Thyroid gland (tissue), 4 donors: ENCODE measurements around the gene DMP1.

Experiments
- CTCF ChIP-seq, 6 experiments: fragments of 200-600 bp in 3 of 6; fragments of 450-650 bp in 3 of 6; sonication (generic) in 3 of 6; IDR thresholded peaks; one replicate each; pipeline ENCODE4 v1.5.1; 2016 to 2019; ENCODE audit warnings: antibody characterized with exemption in 6 of 6, mild to moderate bottlenecking in 2 of 6, inconsistent platforms in 1 of 6, moderate library complexity in 1 of 6
- POLR2A ChIP-seq, 2 donors: fragments of 450-650 bp; IDR thresholded peaks; one replicate each; pipeline ENCODE4 v1.6.1; 2017; ENCODE audit warnings: antibody characterized with exemption in 2 of 2, mild to moderate bottlenecking in 2 of 2, moderate library complexity in 1 of 2

GRCh38 chr4:87697272-87697671 lies 47.2 kb downstream of the DMP1 start:
- TF ChIP-seq CTCF (IDR thresholded peaks at IDR 0.05) = no peak
- no peak for TF ChIP-seq POLR2A (IDR thresholded peaks at IDR 0.05)
